H1 (cell line): ENCODE measurements around the gene UGT1A3. TPM values are rescaled to one million over a fixed set of nuclear protein-coding genes. Genes with fewer than 3 reads are reported as not detected.

Experiments
- JUND ChIP-seq: IDR thresholded peaks from 2 replicates; pipeline ENCODE4 v1.6.1; 2011; ENCODE audit warnings: mild to moderate bottlenecking, improper control_type of control experiment, low read length
- RBBP5 ChIP-seq: IDR thresholded peaks from 2 replicates; pipeline ENCODE4 v1.7.1; 2012; ENCODE audit warnings: low read depth, mild to moderate bottlenecking, inconsistent platforms, low read length, moderate library complexity, borderline replicate concordance
- SIN3A ChIP-seq, 2 experiments: IDR thresholded peaks in 1 of 2; conservative IDR thresholded peaks in 1 of 2; 2 replicates each; pipeline ENCODE4 v1.6.1; 2011 to 2012; ENCODE audit warnings: low read length in 2 of 2, improper control_type of control experiment in 1 of 2, low read depth in 1 of 2, mild to moderate bottlenecking in 1 of 2
- SRF ChIP-seq: IDR thresholded peaks from 2 replicates; pipeline ENCODE4 v1.6.1; 2011; ENCODE audit warnings: mild to moderate bottlenecking, low read depth, low read length, moderate library complexity
- YY1 ChIP-seq: IDR thresholded peaks from 2 replicates; pipeline ENCODE4 v1.6.1; 2011; ENCODE audit warnings: low read depth, mild to moderate bottlenecking, low read length
- polyA plus RNA-seq, 7 experiments: library from polyadenylated mRNA; depleted of rRNA in 3 of 7; stranded (reverse) in 5 of 7; unstranded in 2 of 7; fragments of >200 nt in 5 of 7; fragments of 200-250 nt in 2 of 7; gene quantifications; 1 replicate in 5 of 7; 2 replicates in 1 of 7; 4 replicates in 1 of 7; pipeline versions ENCODE4 v1.2.1 to v1.2.3, GENCODE V29; 2011 to 2013; ENCODE audit warnings: missing spikeins in 2 of 7, mixed read lengths in 2 of 7
- total RNA-seq: library from RNA; stranded (reverse); fragmentation: NEBNext Ultra II Directional; extraction: Animal tissue kit (Norgen Biotek cat#: 25700); gene quantifications from 2 replicates; pipeline ENCODE4 v1.2.1, GENCODE V29; 2021
- TF ChIP-seq, protein P1 (sequence below), 3 experiments: IDR thresholded peaks; 1 replicate in 2 of 3; 2 replicates in 1 of 3; pipeline versions ENCODE4 v1.5.1 to v1.6.1; 2011; ENCODE audit warnings: low read length in 3 of 3, mild to moderate bottlenecking in 3 of 3, inconsistent platforms in 2 of 3, low read depth in 1 of 3, moderate library complexity in 1 of 3; ENCODE audit not compliant: insufficient read depth in 1 of 3; ENCODE audit errors: control extremely low read depth in 1 of 3
- TF ChIP-seq, protein P2 (sequence below): IDR thresholded peaks from 2 replicates; pipeline ENCODE4 v1.6.1; 2012; ENCODE audit warnings: inconsistent platforms
- TF ChIP-seq, protein P3 (sequence below): fragments of 300-600 bp; sonication (generic); IDR thresholded peaks from 2 replicates; pipeline ENCODE4 v1.7.1; 2012; ENCODE audit warnings: low read length, moderate library complexity, mild to moderate bottlenecking, inconsistent platforms; ENCODE audit not compliant: insufficient replicate concordance

The UGT1A3 gene
- total and polyA plus RNA-seq, 2 of the 8 experiments (the other 6 are each of a cell fraction or from before 2014, with no cell fraction given): not detected

DNA sequence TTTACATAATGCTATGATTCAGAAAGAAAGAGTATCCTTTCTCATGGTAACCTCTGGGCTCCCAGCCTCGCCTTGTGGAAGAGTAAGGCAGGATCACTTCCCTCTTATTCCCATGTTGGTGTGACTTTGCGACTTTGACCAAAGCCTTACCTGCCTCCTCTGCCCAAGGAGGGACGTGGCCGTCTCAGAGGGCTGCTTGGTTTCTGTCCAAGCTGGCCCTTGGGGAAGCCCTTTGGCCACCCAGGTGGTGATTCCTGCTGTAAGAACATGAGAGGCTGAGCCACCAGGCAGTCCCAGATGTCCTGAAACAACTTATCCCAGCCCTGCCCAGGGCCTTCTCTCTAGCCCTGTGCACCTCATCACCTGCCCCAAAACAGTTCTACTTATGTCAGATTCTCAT lies 30.1 kb upstream of the UGT1A3 start (continued):
- TF ChIP-seq, protein P1, sequence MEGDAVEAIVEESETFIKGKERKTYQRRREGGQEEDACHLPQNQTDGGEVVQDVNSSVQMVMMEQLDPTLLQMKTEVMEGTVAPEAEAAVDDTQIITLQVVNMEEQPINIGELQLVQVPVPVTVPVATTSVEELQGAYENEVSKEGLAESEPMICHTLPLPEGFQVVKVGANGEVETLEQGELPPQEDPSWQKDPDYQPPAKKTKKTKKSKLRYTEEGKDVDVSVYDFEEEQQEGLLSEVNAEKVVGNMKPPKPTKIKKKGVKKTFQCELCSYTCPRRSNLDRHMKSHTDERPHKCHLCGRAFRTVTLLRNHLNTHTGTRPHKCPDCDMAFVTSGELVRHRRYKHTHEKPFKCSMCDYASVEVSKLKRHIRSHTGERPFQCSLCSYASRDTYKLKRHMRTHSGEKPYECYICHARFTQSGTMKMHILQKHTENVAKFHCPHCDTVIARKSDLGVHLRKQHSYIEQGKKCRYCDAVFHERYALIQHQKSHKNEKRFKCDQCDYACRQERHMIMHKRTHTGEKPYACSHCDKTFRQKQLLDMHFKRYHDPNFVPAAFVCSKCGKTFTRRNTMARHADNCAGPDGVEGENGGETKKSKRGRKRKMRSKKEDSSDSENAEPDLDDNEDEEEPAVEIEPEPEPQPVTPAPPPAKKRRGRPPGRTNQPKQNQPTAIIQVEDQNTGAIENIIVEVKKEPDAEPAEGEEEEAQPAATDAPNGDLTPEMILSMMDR (IDR thresholded peaks at IDR 0.05; ENCODE audit: control extremely low read depth in 1 of 3, insufficient read depth in 1 of 3, low read depth in 1 of 3, low read length in 3 of 3): no peak
- no peak for TF ChIP-seq YY1
- TF ChIP-seq RBBP5: no peak
- TF ChIP-seq JUND: no peak
- no peak for TF ChIP-seq SRF
- TF ChIP-seq, protein P2, sequence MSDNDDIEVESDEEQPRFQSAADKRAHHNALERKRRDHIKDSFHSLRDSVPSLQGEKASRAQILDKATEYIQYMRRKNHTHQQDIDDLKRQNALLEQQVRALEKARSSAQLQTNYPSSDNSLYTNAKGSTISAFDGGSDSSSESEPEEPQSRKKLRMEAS: no peak
- TF ChIP-seq, protein P3, sequence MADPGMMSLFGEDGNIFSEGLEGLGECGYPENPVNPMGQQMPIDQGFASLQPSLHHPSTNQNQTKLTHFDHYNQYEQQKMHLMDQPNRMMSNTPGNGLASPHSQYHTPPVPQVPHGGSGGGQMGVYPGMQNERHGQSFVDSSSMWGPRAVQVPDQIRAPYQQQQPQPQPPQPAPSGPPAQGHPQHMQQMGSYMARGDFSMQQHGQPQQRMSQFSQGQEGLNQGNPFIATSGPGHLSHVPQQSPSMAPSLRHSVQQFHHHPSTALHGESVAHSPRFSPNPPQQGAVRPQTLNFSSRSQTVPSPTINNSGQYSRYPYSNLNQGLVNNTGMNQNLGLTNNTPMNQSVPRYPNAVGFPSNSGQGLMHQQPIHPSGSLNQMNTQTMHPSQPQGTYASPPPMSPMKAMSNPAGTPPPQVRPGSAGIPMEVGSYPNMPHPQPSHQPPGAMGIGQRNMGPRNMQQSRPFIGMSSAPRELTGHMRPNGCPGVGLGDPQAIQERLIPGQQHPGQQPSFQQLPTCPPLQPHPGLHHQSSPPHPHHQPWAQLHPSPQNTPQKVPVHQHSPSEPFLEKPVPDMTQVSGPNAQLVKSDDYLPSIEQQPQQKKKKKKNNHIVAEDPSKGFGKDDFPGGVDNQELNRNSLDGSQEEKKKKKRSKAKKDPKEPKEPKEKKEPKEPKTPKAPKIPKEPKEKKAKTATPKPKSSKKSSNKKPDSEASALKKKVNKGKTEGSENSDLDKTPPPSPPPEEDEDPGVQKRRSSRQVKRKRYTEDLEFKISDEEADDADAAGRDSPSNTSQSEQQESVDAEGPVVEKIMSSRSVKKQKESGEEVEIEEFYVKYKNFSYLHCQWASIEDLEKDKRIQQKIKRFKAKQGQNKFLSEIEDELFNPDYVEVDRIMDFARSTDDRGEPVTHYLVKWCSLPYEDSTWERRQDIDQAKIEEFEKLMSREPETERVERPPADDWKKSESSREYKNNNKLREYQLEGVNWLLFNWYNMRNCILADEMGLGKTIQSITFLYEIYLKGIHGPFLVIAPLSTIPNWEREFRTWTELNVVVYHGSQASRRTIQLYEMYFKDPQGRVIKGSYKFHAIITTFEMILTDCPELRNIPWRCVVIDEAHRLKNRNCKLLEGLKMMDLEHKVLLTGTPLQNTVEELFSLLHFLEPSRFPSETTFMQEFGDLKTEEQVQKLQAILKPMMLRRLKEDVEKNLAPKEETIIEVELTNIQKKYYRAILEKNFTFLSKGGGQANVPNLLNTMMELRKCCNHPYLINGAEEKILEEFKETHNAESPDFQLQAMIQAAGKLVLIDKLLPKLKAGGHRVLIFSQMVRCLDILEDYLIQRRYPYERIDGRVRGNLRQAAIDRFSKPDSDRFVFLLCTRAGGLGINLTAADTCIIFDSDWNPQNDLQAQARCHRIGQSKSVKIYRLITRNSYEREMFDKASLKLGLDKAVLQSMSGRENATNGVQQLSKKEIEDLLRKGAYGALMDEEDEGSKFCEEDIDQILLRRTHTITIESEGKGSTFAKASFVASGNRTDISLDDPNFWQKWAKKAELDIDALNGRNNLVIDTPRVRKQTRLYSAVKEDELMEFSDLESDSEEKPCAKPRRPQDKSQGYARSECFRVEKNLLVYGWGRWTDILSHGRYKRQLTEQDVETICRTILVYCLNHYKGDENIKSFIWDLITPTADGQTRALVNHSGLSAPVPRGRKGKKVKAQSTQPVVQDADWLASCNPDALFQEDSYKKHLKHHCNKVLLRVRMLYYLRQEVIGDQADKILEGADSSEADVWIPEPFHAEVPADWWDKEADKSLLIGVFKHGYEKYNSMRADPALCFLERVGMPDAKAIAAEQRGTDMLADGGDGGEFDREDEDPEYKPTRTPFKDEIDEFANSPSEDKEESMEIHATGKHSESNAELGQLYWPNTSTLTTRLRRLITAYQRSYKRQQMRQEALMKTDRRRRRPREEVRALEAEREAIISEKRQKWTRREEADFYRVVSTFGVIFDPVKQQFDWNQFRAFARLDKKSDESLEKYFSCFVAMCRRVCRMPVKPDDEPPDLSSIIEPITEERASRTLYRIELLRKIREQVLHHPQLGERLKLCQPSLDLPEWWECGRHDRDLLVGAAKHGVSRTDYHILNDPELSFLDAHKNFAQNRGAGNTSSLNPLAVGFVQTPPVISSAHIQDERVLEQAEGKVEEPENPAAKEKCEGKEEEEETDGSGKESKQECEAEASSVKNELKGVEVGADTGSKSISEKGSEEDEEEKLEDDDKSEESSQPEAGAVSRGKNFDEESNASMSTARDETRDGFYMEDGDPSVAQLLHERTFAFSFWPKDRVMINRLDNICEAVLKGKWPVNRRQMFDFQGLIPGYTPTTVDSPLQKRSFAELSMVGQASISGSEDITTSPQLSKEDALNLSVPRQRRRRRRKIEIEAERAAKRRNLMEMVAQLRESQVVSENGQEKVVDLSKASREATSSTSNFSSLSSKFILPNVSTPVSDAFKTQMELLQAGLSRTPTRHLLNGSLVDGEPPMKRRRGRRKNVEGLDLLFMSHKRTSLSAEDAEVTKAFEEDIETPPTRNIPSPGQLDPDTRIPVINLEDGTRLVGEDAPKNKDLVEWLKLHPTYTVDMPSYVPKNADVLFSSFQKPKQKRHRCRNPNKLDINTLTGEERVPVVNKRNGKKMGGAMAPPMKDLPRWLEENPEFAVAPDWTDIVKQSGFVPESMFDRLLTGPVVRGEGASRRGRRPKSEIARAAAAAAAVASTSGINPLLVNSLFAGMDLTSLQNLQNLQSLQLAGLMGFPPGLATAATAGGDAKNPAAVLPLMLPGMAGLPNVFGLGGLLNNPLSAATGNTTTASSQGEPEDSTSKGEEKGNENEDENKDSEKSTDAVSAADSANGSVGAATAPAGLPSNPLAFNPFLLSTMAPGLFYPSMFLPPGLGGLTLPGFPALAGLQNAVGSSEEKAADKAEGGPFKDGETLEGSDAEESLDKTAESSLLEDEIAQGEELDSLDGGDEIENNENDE: no peak
- no peak for TF ChIP-seq SIN3A (conservative IDR thresholded peaks at IDR 0.05 in 1 of 2, IDR thresholded peaks at IDR 0.05 in 1 of 2; ENCODE audit: low read depth in 1 of 2, low read length in 2 of 2)
- TF ChIP-seq, all 59 proteins: peak for 0
